Thyroid gland (tissue), 4 donors: ENCODE data around the gene NUDCD3. TPM values are rescaled to one million over a fixed set of nuclear protein-coding genes. Genes with fewer than 3 reads are reported as not detected.

Experiments
- DNase-seq, 2 donors: peaks; one replicate each; pipeline ENCODE4 v3.0.0-alpha.2; 2019
- H3K27ac ChIP-seq, 3 donors: fragments of 200-600 bp; sonication (generic); 1 replicate in 2 of 3; 2 replicates in 1 of 3; pipeline ENCODE4 v1.5.1; 2016 to 2019; ENCODE audit warnings: mild to moderate bottlenecking in 1 of 3, moderate library complexity in 1 of 3
- H3K27me3 ChIP-seq: fragments of 200-600 bp; sonication (generic); one replicate; pipeline ENCODE4 v1.5.1; 2019
- H3K36me3 ChIP-seq, 2 donors: fragments of 200-600 bp; sonication (generic); one replicate each; pipeline ENCODE4 v1.5.1; 2016 to 2019
- H3K4me1 ChIP-seq, 2 donors: fragments of 200-600 bp; sonication (generic); one replicate each; pipeline ENCODE4 v1.5.1; 2017 to 2019
- H3K4me3 ChIP-seq, 3 donors: fragments of 200-600 bp; sonication (generic); replicated peaks in 1 of 3; 1 replicate in 2 of 3; 2 replicates in 1 of 3; pipeline ENCODE4 v1.5.1; 2016; ENCODE audit warnings: mild to moderate bottlenecking in 1 of 3
- H3K9me3 ChIP-seq: fragments of 200-600 bp; sonication (generic); one replicate; pipeline ENCODE4 v1.5.1; 2017
- POLR2A ChIP-seq, 2 donors: fragments of 450-650 bp; IDR thresholded peaks; one replicate each; pipeline ENCODE4 v1.6.1; 2017; ENCODE audit warnings: antibody characterized with exemption in 2 of 2, mild to moderate bottlenecking in 2 of 2, moderate library complexity in 1 of 2
- WGBS, 2 donors: methylation state at CpG; one replicate each; pipeline ENCODE4 v1.1.5; 2017; 5-methylcytosine and 5-hydroxymethylcytosine counted together
- intact Hi-C: fragments of 100-400 bp; cut with DNase I; formaldehyde crosslinking; loops from one replicate; pipeline ENCODE4 v1.15.1; 2023
- total RNA-seq, 4 donors: library from RNA; depleted of rRNA; stranded (reverse); fragments of >200 nt; gene quantifications; one replicate each; pipeline ENCODE4 v1.2.3, GENCODE V29; 2016
- TF ChIP-seq, protein P1 (sequence below), 6 experiments: fragments of 200-600 bp in 3 of 6; fragments of 450-650 bp in 3 of 6; sonication (generic) in 3 of 6; IDR thresholded peaks; one replicate each; pipeline ENCODE4 v1.5.1; 2016 to 2019; ENCODE audit warnings: antibody characterized with exemption in 6 of 6, mild to moderate bottlenecking in 2 of 6, inconsistent platforms in 1 of 6, moderate library complexity in 1 of 6

NUDCD3 gene
- 10 to 100 TPM; 41.4 to 76.9 (median 52.0) TPM for total RNA-seq

DNA sequence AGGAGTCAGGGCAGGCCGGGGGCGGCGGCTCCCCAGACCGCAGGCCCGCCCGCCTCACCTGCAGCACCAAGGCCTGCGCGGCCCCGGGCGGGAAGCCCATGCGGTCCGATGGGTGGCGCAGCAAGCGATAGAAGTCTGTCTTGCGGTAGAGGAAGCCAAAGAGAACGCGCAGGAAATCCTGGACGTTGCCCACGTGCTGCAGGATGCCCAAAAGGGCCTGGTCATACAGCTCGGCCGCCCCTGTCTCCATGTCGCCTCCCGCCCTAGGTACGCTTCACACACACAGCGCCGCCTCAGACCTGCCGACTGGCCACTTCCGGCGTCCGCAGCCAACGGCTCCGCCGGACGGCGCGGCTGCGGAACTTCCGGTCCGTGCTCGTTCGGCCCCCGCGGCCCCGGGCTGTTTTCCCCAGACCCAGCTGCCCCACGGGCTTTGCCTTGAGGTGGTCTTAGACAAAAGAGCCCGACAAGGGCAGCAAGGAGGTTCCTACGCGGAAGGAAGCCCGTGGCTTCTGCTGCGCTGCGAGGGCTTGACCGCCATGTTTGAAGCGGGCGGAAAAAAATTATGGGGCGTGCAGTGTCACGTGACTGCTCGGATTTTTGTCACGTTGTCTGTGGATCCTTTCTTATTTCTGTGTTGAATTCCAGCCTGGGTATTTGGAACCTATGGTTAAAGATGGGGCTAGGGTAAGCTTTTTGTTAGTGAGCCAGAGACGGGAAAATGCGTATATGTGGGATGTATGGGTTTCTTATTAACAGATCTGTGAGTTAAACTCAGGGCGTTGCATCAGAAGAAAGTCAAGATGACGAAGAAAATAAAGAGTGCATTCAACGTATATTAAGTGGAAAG, at the start of gene NUDCD3:
Gene NUDCD3 (minus strand): TSS at position 308 of the 850 bp plus-strand sequence. CDS start 58 bp downstream, at position 250.
- peak within 1 kb of the TSS; percentile 93 to 99 (median 95) for H3K27ac ChIP-seq
- TF ChIP-seq, protein P1, sequence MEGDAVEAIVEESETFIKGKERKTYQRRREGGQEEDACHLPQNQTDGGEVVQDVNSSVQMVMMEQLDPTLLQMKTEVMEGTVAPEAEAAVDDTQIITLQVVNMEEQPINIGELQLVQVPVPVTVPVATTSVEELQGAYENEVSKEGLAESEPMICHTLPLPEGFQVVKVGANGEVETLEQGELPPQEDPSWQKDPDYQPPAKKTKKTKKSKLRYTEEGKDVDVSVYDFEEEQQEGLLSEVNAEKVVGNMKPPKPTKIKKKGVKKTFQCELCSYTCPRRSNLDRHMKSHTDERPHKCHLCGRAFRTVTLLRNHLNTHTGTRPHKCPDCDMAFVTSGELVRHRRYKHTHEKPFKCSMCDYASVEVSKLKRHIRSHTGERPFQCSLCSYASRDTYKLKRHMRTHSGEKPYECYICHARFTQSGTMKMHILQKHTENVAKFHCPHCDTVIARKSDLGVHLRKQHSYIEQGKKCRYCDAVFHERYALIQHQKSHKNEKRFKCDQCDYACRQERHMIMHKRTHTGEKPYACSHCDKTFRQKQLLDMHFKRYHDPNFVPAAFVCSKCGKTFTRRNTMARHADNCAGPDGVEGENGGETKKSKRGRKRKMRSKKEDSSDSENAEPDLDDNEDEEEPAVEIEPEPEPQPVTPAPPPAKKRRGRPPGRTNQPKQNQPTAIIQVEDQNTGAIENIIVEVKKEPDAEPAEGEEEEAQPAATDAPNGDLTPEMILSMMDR (IDR thresholded peaks at IDR 0.05): peak in 3 of 6 experiments; percentile 3 to 18 (median 10)
- peak in 1 of 2 donors; percentile 62 for TF ChIP-seq POLR2A (IDR thresholded peaks at IDR 0.05)
- no peaks in the 10 kb centered on the region for H3K27me3 ChIP-seq
- H3K9me3 ChIP-seq: no peaks in the 10 kb centered on the region
- 0 to 1% methylated on average over 45 to 46 of the region's 63 CpGs for WGBS, 2 donors
- peak; percentile 86 to 87 for DNase-seq
- H3K4me1 ChIP-seq: peaks cover 13 to 32% of the 10 kb centered on the region in 2 donors
- intact Hi-C loops: no loop called here
- no peaks in the 10 kb centered on the region for H3K36me3 ChIP-seq
- peak within 1 kb of the TSS; percentile 45 to 86 (median 64) for H3K4me3 ChIP-seq

DNA sequence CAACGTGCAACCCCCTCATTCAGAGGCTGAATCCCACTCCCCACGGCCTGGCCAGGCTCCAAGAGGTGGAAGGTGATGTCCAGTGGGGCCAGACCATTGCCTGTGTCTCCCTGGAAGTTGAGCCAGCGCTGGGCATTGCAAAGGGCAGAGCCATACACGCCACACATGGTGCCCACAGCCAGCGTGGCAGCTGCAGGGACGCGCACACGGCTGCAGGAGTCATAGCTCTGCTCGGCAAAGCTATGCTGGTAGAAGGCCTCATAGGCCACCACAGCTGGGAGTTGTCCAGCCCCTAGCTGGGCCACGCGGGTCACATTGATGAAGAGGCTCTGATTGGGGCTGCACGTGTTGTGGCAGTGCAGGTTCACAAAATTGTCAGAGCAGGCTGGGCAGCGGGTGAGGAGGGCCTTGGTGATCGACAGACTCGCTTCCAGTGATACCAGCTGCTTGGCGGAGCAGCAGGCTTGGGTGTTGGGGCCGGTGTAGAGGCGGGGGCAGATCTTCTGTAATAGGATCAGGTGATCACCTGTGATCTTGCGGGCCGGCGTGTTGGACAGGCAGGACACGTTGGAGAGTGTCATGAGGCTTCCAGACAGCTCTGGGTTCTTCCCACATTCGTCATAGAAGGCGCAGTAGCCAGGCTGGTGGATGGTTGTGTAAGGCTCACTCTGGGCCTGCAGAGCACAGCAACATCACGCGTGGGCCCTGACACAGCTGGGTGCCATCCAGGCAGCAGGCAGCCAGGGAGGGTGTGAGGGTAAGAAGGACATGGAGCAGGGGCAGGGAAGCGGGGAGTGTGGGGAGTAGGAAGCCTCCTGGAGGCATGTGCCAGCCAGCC, 49.4 kb upstream of the NUDCD3 start:
- Histone ChIP-seq H3K27ac (no peak overlapping the region), H3K9me3 (no peaks in the 10 kb centered on the region), H3K4me3 (no peak overlapping the region), H3K4me1 (no peaks in the 10 kb centered on the region), H3K36me3 (no peaks in the 10 kb centered on the region), H3K27me3 (no peaks in the 10 kb centered on the region)
- WGBS, 2 donors: 88 to 91% methylated on average over 20 to 26 of the region's 27 CpGs
- DNase-seq: no peak
- intact Hi-C loops: no loop called here
- TF ChIP-seq, protein P1 (IDR thresholded peaks at IDR 0.05): no peak
- no peak for TF ChIP-seq POLR2A (IDR thresholded peaks at IDR 0.05)

DNA sequence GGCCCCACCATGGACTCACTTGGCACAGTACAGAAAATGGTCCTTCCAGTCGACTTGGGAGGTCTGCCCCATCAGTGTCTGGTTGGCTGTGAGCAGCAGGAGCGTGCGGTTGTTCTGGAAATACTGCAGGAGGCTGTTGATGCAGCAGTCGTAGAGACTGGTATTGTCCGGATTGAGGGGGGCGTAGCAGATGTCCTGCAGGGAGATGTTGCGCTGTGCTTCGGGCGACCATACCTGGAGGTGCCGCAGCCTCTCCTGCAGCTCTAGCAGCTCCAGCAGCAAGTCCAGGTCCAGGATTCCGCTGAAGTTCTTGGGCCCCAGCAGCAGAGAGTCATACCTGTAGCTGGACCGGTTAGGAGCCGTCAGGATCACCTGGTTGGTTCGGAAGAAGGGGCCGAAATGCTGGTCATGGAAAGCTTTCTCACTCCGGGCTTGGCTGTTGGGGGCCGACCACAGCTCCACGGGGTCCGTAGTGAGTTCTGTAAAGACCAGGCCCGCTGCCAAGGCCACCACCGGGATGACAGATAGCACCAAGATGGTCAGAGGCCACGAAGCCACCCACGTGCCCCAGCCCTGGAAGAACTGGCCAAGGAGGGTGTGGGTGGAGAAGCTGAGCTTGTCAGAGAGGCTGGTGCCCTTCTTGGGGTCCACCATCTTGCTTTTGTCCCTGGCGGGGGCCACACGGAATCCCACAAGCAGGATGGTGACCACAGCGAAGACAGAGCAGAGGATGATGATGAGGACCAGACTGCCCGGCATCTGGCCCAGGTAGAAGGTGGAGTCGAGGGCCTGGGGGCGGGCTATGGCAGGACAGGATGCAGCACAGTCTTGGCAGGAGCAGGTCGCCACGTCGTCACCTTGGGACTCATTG, 48.6 kb upstream of the NUDCD3 start:
- H3K27me3 ChIP-seq: no peaks in the 10 kb centered on the region
- no peak overlapping the region for H3K27ac ChIP-seq
- intact Hi-C loops: no loop called here
- no peak for TF ChIP-seq POLR2A (IDR thresholded peaks at IDR 0.05)
- TF ChIP-seq, protein P1 (IDR thresholded peaks at IDR 0.05): no peak
- WGBS, 2 donors: 93% methylated on average over 31 to 32 of the region's 32 CpGs
- H3K9me3 ChIP-seq: no peaks in the 10 kb centered on the region
- H3K4me3 ChIP-seq: no peak overlapping the region
- no peak for DNase-seq
- H3K4me1 ChIP-seq: no peaks in the 10 kb centered on the region
- no peaks in the 10 kb centered on the region for H3K36me3 ChIP-seq

DNA sequence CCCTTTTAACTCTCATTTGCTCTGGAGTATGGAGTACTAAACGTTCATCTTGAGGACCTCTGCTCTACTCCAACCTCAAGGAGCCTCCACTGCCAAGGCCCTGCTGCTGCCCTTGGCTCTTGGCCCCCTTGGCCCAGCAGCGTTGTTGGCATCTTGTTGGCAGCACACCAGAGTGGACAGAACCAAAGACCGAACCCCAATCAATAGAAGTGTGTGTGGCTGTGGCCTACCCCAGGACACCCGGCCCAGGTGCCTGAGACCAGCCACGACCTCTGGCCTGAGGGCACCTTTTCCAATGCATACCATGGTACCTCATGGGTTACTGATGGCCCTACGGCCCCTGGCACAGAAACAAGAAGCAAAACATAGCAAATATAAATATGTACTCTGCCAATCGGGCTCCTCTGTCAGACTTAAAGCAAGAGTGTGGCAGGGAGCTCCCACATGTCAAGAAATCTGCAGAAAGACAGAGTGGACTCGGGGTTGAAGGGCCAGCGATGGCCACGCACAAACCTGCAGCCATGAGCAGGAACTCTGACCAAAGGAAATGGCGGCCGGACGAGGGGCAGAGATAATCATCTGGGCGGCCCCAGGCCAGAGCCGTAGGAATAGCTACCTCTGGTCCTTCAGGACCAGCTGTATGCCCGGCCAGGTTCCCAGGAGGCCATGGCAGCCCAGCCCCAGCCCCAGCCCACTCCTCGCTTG, 47.8 kb upstream of the NUDCD3 start:
- DNase-seq: no peak
- Histone ChIP-seq H3K27me3 (no peaks in the 10 kb centered on the region), H3K36me3 (no peaks in the 10 kb centered on the region), H3K4me1 (no peaks in the 10 kb centered on the region), H3K27ac (no peak overlapping the region), H3K4me3 (no peak overlapping the region), H3K9me3 (no peaks in the 10 kb centered on the region)
- 81 to 86% methylated on average over 16 to 17 of the region's 17 CpGs for WGBS, 2 donors
- intact Hi-C loops: no loop called here
- no peak for TF ChIP-seq POLR2A (IDR thresholded peaks at IDR 0.05)
- TF ChIP-seq, protein P1 (IDR thresholded peaks at IDR 0.05): no peak
